Measurements from ENCODE around the gene PTCH1. TPM values are rescaled to one million over a fixed set of nuclear protein-coding genes. Genes with fewer than 3 reads are reported as not detected.

Gene PTCH1
- total and polyA plus RNA-seq, 8 donors, result 3.9 to 53.3 (median 23.5) TPM

DNA sequence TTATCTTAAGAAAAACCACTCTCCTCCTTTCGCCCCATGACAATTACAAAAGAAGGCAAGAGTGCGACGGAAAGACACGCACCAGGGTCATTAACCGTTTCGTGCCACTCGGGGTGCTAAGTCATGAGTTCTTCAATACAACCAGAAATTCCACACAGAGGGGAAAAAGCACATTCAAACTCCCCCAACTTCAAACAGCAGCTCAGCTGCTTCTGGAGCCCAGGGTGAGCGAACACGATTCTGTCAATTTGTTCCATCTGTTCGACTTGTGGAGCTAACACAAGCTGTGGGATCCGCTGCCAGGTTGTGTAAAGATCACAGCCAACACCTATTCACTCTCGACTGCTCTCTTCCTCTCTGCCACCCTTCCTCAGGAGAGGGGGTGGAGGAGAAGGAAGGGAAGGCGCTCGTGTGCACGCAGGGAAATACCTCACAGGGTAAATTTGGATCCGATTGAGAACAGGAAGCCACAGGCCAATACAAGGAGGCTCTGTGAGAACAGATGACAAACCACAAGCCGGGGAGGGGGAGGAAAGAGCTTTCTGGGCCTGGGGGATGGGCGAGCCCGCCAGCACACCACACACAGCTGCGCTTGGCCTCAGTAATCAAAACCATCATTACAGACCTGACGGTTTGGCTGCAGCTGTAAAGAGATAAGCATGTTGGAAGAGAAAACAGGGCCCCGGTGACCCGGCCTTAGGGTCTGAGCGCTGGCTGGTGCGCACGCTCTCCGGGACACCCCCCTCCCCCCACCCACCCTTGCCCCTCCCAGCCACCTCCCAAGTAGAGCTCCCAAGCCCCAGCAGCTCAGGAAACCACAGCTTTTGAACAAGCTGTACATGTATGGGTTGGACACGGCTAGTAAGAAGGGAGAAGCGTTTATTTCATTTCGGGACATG, 54.3 kb downstream of the PTCH1 start:
- peak overlapping the region; percentile 17 to 30 (median 22) for H3K4me3 ChIP-seq
- TF ChIP-seq EP300 (IDR thresholded peaks at IDR 0.05), result no peak
- TF ChIP-seq CTCF (IDR thresholded peaks at IDR 0.05), result no peak
- TF ChIP-seq POLR2A (IDR thresholded peaks at IDR 0.05), result no peak
- TF ChIP-seq POLR2AphosphoS5 (IDR thresholded peaks at IDR 0.05), result peak in 2 of 3 donors; percentile 51 to 68
- H3K27ac ChIP-seq, result peak overlapping the region; percentile 59 to 80 (median 73)
- peaks cover 23 to 73% (median 60%) of the 10 kb centered on the region in 4 donors for H3K36me3 ChIP-seq
- peak; percentile 74 to 93 for DNase-seq
- H3K27me3 ChIP-seq, result no peaks in the 10 kb centered on the region
- 15 to 27% (median 18%) methylated on average over 25 to 30 of the region's 30 CpGs for WGBS, 5 donors
- intact Hi-C loops (cut with DNase I; ENCODE audit: low total_unique reads), result no loop called here
- peaks cover 30 to 64% (median 47%) of the 10 kb centered on the region in 4 donors for H3K4me1 ChIP-seq
- H3K9me3 ChIP-seq, result no peaks in the 10 kb centered on the region

DNA sequence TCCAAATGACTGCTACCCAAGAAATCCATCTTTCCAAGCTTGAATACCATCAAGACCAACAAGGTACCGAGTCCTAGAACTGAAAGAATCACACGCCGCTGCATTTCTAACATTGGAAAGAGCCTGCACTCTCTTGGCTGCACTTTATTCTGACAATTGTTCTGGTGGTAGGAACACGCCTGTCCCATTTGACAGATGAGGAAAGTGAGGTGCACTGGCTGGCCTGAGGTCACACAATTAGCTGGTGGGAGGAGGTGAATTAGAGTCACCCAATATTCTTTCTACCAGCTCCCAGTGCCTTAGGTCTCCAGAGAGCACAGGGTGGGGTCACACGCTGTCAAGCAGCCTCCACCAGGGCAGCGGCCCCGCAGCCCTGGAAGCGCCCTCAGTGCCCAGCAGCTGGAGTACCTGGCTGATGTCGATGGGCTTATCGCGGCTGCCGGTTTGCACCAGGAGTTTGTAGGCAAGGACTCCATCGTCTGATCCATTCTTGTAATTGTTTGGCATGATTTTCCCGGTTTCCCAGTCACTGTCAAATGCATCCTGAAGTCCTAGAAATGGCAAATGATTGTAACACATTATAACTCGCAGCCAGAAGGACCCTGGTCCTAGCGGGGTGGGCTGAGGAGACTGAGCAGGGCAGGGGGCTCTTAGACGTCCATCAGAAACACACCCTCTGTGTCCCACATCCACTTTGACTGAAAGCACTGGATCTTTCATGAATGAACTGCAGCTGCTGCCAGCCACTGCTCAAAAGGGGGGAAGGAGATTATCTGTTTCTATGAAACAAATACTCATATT, 55.1 kb downstream of the PTCH1 start:
- Histone ChIP-seq H3K9me3 (no peaks in the 10 kb centered on the region), H3K4me1 (peaks cover 30 to 68% (median 49%) of the 10 kb centered on the region in 4 donors), H3K36me3 (peaks cover 17 to 73% (median 60%) of the 10 kb centered on the region in 4 donors), H3K27ac (peak overlapping the region; percentile 11 to 80 (median 73)), H3K27me3 (no peaks in the 10 kb centered on the region), H3K4me3 (peak overlapping the region in 1 of 4 donors; percentile 25)
- TF ChIP-seq CTCF (IDR thresholded peaks at IDR 0.05), result no peak
- no peak for TF ChIP-seq EP300 (IDR thresholded peaks at IDR 0.05)
- TF ChIP-seq POLR2A (IDR thresholded peaks at IDR 0.05), result no peak
- no peak for TF ChIP-seq POLR2AphosphoS5 (IDR thresholded peaks at IDR 0.05)
- intact Hi-C loops (cut with DNase I; ENCODE audit: low total_unique reads), result no loop called here
- 79 to 88% (median 86%) methylated on average over 17 of the region's 17 CpGs for WGBS, 5 donors
- no peak for DNase-seq

- Histone ChIP-seq H3K4me3 (no peak overlapping the region), H3K27me3 (no peaks in the 10 kb centered on the region), H3K9me3 (no peaks in the 10 kb centered on the region), H3K36me3 (peaks cover 10 to 73% (median 60%) of the 10 kb centered on the region in 4 donors), H3K4me1 (peaks cover 30 to 68% (median 49%) of the 10 kb centered on the region in 4 donors), H3K27ac (peak overlapping the region in 3 of 5 donors; percentile 31 to 74 (median 64))
- intact Hi-C loops (cut with DNase I; ENCODE audit: low total_unique reads), result no loop called here
- 78 to 84% (median 83%) methylated on average over 13 of the region's 13 CpGs for WGBS, 5 donors
- DNase-seq, result no peak
- TF ChIP-seq EP300 (IDR thresholded peaks at IDR 0.05) (no peak), CTCF (IDR thresholded peaks at IDR 0.05) (no peak), POLR2A (IDR thresholded peaks at IDR 0.05) (no peak), POLR2AphosphoS5 (IDR thresholded peaks at IDR 0.05) (no peak)
Observed at GRCh38 chr9:95460518-95461164, 56.1 kb downstream of the PTCH1 start.
